Stimulated activated naive CD4-positive, alpha-beta T cell (primary cell): ENCODE data around the gene APOOL.

Experiments used
- DNase-seq, 6 experiments: peaks; one replicate each; lab custom pipeline; 2025; lab: John Stamatoyannopoulos, UW

APOOL gene

DNA sequence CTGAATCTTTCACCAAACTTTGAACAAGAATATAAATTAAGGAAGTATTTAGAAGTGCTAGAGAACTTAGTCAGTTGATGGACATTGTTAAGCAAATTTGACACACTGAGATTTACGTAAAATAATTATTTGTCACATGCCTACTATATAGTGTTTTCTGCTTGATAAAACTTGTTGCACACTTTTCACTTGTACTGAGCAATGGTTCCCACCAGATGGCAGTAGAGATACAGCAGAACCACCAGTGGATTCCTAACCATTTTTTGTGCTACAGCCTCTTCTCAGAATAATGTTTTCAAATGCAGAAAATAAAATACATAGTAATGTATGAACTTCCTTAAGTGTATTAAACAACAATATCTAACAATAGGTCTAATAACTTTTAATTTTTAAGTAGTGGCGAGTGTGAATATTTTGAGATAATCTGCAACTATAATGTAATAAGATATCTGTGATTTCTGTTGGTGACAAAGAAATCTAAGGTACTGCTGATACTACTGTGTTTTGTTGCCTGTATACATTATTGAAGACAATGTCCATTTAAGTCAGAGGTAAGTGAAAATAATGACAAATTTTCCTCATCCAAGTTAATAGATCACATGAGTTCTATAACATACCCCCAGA lies 81.2 kb downstream of the APOOL start:
- peak in 2 of 6 experiments; percentile 30 to 32 for DNase-seq

- no peak for DNase-seq
These were observed 85.7 kb downstream of the APOOL start for GRCh38 chrX:85089321-85089840.

- no peak for DNase-seq
These were observed 103.7 kb downstream of the APOOL start for GRCh38 chrX:85107407-85107806.

DNA sequence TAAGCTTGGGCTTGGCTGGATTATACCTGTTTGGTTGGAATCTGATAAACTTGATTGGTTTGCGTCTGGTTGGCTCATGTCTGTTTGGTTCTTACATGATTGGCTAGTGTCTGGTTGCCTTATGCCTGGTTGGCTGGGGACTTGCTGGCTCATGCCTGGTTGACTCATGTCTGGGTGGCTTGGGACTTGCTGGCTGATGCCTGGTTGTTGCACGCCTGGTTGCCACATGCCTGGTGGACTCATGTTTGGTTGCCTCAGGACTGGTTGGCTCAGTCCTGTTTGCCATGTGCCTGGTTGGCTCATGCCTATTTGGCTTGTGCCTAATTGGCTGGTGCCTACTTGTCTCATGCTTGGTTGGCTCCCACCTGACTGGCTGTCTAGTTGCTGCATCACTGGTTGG lies 104.5 kb downstream of the APOOL start:
- DNase-seq, result no peak

GRCh38 chrX:85109235-85109634 lies 105.6 kb downstream of the APOOL start:
- no peak for DNase-seq

GRCh38 chrX:85111347-85111746 lies 107.7 kb downstream of the APOOL start:
- DNase-seq, result peak in 1 of 6 experiments; percentile 2

GRCh38 chrX:85112293-85112692 lies 108.6 kb downstream of the APOOL start:
- DNase-seq, result no peak

DNA sequence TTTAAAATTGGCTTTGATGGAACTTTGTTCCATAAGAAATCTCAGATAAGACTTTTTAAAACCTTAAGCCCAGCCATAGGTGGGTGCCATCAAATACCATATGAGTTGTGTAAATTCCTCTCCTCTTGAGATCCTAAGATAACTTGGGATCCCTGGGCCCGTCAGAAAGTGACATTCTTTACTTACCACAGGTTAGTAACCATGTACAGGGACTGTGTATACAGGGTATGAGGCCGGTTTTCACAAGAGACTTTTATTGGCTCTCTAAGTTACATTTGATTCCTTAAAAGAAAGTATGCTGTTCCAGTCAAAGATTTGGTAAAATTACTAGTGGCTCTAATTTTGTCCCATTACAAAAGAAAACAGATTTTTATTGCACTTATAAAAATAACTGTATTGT lies 110.1 kb downstream of the APOOL start:
- no peak for DNase-seq

DNA sequence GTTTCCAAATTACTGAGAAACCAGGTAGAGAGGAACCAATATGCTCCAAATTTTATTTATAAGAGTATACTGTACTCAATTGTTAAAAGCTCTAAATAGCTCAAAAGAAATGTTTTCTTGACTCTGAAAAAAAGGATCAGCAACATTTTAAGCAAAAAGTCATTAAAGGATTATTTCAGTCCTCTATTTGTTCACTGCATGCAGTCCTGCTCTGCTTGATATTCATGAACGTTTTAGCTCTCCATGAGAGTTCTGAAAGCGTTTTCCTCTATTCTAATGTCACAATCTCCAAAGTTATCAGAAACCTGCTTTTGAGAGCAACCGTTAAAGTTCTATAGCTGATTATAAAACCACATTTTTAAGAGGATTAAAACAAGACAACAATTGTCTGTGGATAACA lies 110.5 kb downstream of the APOOL start:
- no peak for DNase-seq

DNA sequence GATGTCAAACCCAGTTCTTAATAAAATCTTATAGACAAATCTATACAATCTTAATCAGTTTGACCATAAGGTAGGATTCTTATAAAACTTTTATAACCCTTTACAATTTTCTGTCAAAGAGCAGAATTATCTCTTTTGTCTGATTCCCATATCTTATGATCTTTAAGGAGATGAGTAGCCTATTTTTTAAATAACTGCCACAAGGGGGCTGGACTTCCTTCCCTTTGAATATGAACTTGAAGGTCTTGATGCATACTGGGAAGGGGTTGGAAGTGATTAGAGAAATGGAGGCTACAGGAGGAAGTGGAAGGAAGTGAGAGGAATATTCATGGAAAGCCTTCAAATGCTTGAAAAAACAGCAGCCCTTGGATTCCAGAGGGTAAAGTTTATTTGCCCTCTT lies 111.1 kb downstream of the APOOL start:
- no peak for DNase-seq

DNA sequence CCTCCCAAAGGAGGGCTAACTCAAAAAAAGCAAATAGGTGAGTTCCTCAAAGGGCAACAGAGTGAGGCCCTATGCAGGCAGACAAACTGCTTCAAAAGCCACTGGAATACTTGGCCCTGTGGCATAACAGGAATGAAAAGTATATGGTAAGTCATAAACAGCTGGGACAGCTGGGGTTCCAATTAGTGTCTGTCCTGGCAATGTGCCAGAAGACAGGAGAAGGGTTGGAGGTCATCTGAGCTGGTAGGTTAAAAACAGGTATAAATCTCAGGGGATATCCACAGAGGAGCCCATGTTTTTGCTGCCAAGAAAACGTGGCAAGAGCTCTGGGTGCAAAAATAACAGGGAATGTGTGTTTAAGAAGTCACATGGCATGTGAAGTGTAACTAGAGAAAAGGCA lies 111.6 kb downstream of the APOOL start:
- DNase-seq, result no peak

DNA sequence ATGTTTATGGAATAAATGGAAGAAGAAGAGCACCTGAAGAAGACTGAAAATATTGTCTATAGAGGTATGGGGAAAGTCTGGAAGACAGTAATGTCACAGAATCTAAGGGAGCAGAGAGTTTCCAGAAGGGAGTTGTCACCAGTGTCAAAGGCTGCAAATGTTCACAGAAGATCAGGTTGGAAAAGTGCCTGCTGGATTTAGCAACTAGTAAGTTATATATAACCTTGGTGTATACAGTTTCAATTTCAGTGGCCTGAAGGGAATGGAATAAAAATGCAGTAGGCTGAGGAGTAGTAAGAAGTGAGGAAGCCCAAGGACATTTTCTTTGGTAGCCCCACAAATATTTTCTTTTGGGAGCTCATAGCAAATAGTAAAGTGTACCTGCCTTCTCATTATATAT lies 132.7 kb downstream of the APOOL start:
- no peak for DNase-seq

- DNase-seq, result no peak
These were observed 135.7 kb downstream of the APOOL start for GRCh38 chrX:85139422-85139821.

DNA sequence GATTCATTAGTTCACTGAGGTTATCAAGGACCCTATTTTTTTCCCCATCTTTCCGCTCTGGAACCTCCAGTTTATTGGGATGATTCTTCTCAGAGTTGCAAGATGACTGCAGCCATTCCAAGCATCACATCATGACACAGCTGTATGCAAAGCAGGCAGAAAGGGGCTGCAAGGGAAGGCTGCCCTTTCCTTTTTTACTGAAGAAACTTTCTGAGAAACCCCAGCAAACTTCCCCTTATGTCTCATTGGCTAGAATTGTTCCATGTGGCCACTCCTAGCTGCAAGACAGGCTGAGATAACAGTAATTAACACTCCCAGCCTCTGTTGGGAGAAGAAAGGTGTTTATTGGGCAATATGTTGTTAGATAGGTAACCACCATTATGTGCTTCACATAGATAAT lies 137.3 kb downstream of the APOOL start:
- DNase-seq, result no peak
